ENCODE results near the gene TXNDC15. TPM values are rescaled to one million over a fixed set of nuclear protein-coding genes. Genes with fewer than 3 reads are reported as not detected.

Gene TXNDC15
- total RNA-seq, 1 experiment from 2014 or later = 31.3 TPM

DNA sequence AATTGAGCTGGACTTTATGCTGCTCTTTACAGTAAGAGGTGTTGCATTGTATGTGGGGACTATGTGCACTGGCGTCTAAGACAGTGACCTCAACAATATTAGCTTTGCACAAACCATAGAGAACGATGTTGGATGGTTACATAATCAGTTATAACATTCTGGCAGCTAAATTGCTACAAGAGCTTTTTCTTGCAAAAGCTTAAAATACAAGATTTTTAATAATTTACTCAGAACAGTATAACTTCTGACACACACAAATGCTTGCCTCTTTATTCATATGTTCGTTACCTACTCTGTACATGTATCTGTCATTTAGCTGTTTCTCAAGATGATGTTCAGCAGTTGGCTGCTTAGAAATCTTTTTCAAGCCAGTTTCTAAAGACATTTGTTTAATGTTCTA lies 16.8 kb upstream of the TXNDC15 start:
- Histone ChIP-seq H3K23ac (ENCODE audit: insufficient read length, low read depth, low read length) (no peak overlapping the region), H3K4me1 (ENCODE audit: insufficient read depth, low read length) (no peaks in the 10 kb centered on the region), H2BK120ac (ENCODE audit: low read depth, low read length, poor library complexity, severe bottlenecking) (no peak overlapping the region), H3K79me2 (ENCODE audit: insufficient read depth, low read length) (no peaks in the 10 kb centered on the region), H3K4ac (ENCODE audit: low read depth, low read length) (no peak overlapping the region), H3K14ac (ENCODE audit: insufficient read depth, low read length) (no peak overlapping the region), H4K5ac (ENCODE audit: insufficient read length, low read depth, low read length) (no peak overlapping the region), H3K79me1 (ENCODE audit: insufficient read depth, low read depth, low read length, poor library complexity, severe bottlenecking) (no peaks in the 10 kb centered on the region), H2BK15ac (ENCODE audit: low read depth, low read length) (no peak overlapping the region), H3K27ac (ENCODE audit: insufficient read length, low read depth, low read length) (no peak overlapping the region), H4K8ac (replicated peaks; ENCODE audit: insufficient read length, low read depth, low read length) (no peak overlapping the region), H2AFZ (ENCODE audit: low read length) (no peak overlapping the region), H2AK5ac (ENCODE audit: insufficient read length, low read length) (no peak overlapping the region), H3K9me3 (ENCODE audit: control insufficient read depth, low read depth, low read length) (no peaks in the 10 kb centered on the region), H3K9ac (ENCODE audit: extremely low read depth, insufficient read length, low read length) (no peak overlapping the region), H2BK5ac (ENCODE audit: insufficient read length, low read length) (no peak overlapping the region), H3T11ph (ENCODE audit: low read length) (no peak overlapping the region), H3K27me3 (ENCODE audit: insufficient read depth, low read length) (no peaks in the 10 kb centered on the region), H4K91ac (ENCODE audit: insufficient read length, low read depth, low read length) (no peak overlapping the region), H4K20me1 (ENCODE audit: control insufficient read depth, insufficient read depth, insufficient read length) (no peaks in the 10 kb centered on the region), H2BK20ac (ENCODE audit: low read depth, low read length, poor library complexity, severe bottlenecking) (no peak overlapping the region), H2BK12ac (ENCODE audit: insufficient read length, low read depth, low read length) (no peak overlapping the region), H3K4me2 (ENCODE audit: insufficient read depth, insufficient read length, low read length) (no peak overlapping the region), H3K56ac (ENCODE audit: insufficient read length, low read depth, low read length) (no peak overlapping the region), H3K23me2 (ENCODE audit: insufficient read length, low read depth, low read length, poor library complexity, severe bottlenecking) (no peaks in the 10 kb centered on the region), H3K18ac (ENCODE audit: insufficient read length, low read depth, low read length) (no peak overlapping the region)
- no CpG with 5 or more reads among the region's 3 CpGs for WGBS (ENCODE audit: extremely low coverage, insufficient read length, low lambda C conversion rate)
- TF ChIP-seq CTCF (conservative IDR thresholded peaks at IDR 0.05) = no peak
- H3K4me3 Mint-ChIP-seq = no peak overlapping the region
- no peak for DNase-seq
- no peaks in the 10 kb centered on the region for H3K9me3 Mint-ChIP-seq
- no peaks in the 10 kb centered on the region for H3K4me1 Mint-ChIP-seq
- peaks cover 7 to 42% (median 36%) of the 10 kb centered on the region in 3 experiments; a peak in 6 of 7 replicates for H3K36me3 Mint-ChIP-seq (ENCODE audit: insufficient read depth in 1 of 3, low read depth in 3 of 3)
- H3K27me3 Mint-ChIP-seq (ENCODE audit: low read depth) = no peaks in the 10 kb centered on the region
- no peak overlapping the region for H3K27ac Mint-ChIP-seq
